Upper lobe of left lung (tissue), 4 donors: ENCODE data around the gene KDM6B.

Experiments
- CTCF ChIP-seq, 6 experiments: fragments of 450-650 bp in 4 of 6; fragments of 200-600 bp in 2 of 6; sonication (generic) in 2 of 6; IDR thresholded peaks; one replicate each; pipeline ENCODE4 v1.5.1; 2016 to 2019; ENCODE audit warnings: antibody characterized with exemption in 6 of 6
- EP300 ChIP-seq, 4 donors: sonication (generic); formaldehyde crosslinking; IDR thresholded peaks; one replicate each; pipeline ENCODE4 v1.5.1; 2017; ENCODE audit warnings: antibody characterized with exemption in 4 of 4, control low read depth in 2 of 4
- POLR2AphosphoS5 ChIP-seq, 2 donors: sonication (generic); formaldehyde crosslinking; IDR thresholded peaks; one replicate each; pipeline ENCODE4 v1.5.1; 2017; ENCODE audit warnings: antibody characterized with exemption in 2 of 2

GRCh38 chr17:7850701-7851437 is 16.9 kb downstream of the KDM6B start:
- TF ChIP-seq CTCF (IDR thresholded peaks at IDR 0.05) (no peak), POLR2AphosphoS5 (IDR thresholded peaks at IDR 0.05) (no peak), EP300 (IDR thresholded peaks at IDR 0.05) (no peak)
